ENCODE results near the gene PHLPP1.

PHLPP1 gene

GRCh38 chr18:62867534-62867933 is 152.2 kb downstream of the PHLPP1 start:
- Histone ChIP-seq H3K36me3 (ENCODE audit: insufficient read depth, low read length) (peaks cover 7% of the 10 kb centered on the region), H3K79me2 (ENCODE audit: insufficient read depth, low read length) (0 out of 2 replicates have a peak, but pooled peaks cover 4% of the 10 kb centered on the region), H2AFZ (ENCODE audit: low read length) (no peak overlapping the region), H3K9me3 (ENCODE audit: insufficient read depth, low read depth, low read length) (no peaks in the 10 kb centered on the region), H3K4me1 (ENCODE audit: insufficient read depth, low read length, poor library complexity, severe bottlenecking) (peaks cover 21% of the 10 kb centered on the region), H3K27me3 (ENCODE audit: insufficient read depth, low read length, poor library complexity, severe bottlenecking) (no peaks in the 10 kb centered on the region), H3K4me3 (ENCODE audit: low read length, poor library complexity, severe bottlenecking) (no peak overlapping the region), H3K9me2 (replicated peaks; ENCODE audit: low read depth, low read length) (no peaks in the 10 kb centered on the region), H4K20me1 (ENCODE audit: insufficient read depth, low read length, poor library complexity, severe bottlenecking) (no peaks in the 10 kb centered on the region), H3K9ac (ENCODE audit: low read depth, low read length, poor library complexity, severe bottlenecking) (no peak overlapping the region), H3F3A (ENCODE audit: low read depth) (0 out of 2 replicates have a peak, but pooled peaks cover 2% of the 10 kb centered on the region), H3K4me2 (ENCODE audit: low read depth, low read length, poor library complexity, severe bottlenecking) (no peak overlapping the region)
- TF ChIP-seq CTCF (conservative IDR thresholded peaks at IDR 0.05; ENCODE audit: low read length) (no peak), EZH2phosphoT487 (IDR thresholded peaks at IDR 0.05; ENCODE audit: borderline replicate concordance) (no peak)

- Histone ChIP-seq H3K9me2 (replicated peaks; ENCODE audit: low read depth, low read length) (no peaks in the 10 kb centered on the region), H3F3A (ENCODE audit: low read depth) (no peaks in the 10 kb centered on the region), H3K79me2 (ENCODE audit: insufficient read depth, low read length) (0 out of 2 replicates have a peak, but pooled peaks cover 4% of the 10 kb centered on the region), H2AFZ (ENCODE audit: low read length) (no peak overlapping the region), H3K9me3 (ENCODE audit: insufficient read depth, low read depth, low read length) (no peaks in the 10 kb centered on the region), H3K4me3 (ENCODE audit: low read length, poor library complexity, severe bottlenecking) (no peak overlapping the region), H3K4me1 (ENCODE audit: insufficient read depth, low read length, poor library complexity, severe bottlenecking) (peaks cover 11% of the 10 kb centered on the region), H4K20me1 (ENCODE audit: insufficient read depth, low read length, poor library complexity, severe bottlenecking) (no peaks in the 10 kb centered on the region), H3K27me3 (ENCODE audit: insufficient read depth, low read length, poor library complexity, severe bottlenecking) (no peaks in the 10 kb centered on the region), H3K9ac (ENCODE audit: low read depth, low read length, poor library complexity, severe bottlenecking) (no peak overlapping the region), H3K36me3 (ENCODE audit: insufficient read depth, low read length) (peaks cover 7% of the 10 kb centered on the region), H3K4me2 (ENCODE audit: low read depth, low read length, poor library complexity, severe bottlenecking) (no peak overlapping the region)
- TF ChIP-seq EZH2phosphoT487 (IDR thresholded peaks at IDR 0.05; ENCODE audit: borderline replicate concordance) = no peak
- no peak for TF ChIP-seq CTCF (conservative IDR thresholded peaks at IDR 0.05; ENCODE audit: low read length)
Measured at GRCh38 chr18:62868645-62869044, 153.3 kb downstream of the PHLPP1 start.

- no peaks in the 10 kb centered on the region for H3F3A ChIP-seq (ENCODE audit: low read depth)
- no peaks in the 10 kb centered on the region for H3K27me3 ChIP-seq (ENCODE audit: insufficient read depth, low read length, poor library complexity, severe bottlenecking)
- peaks cover 11% of the 10 kb centered on the region for H3K4me1 ChIP-seq (ENCODE audit: insufficient read depth, low read length, poor library complexity, severe bottlenecking)
- H3K4me2 ChIP-seq (ENCODE audit: low read depth, low read length, poor library complexity, severe bottlenecking) = no peak overlapping the region
- H3K4me3 ChIP-seq (ENCODE audit: low read length, poor library complexity, severe bottlenecking) = no peak overlapping the region
- no peak overlapping the region for H2AFZ ChIP-seq (ENCODE audit: low read length)
- no peak overlapping the region for H3K9ac ChIP-seq (ENCODE audit: low read depth, low read length, poor library complexity, severe bottlenecking)
- H3K9me2 ChIP-seq (replicated peaks; ENCODE audit: low read depth, low read length) = no peaks in the 10 kb centered on the region
- 0 out of 2 replicates have a peak, but pooled peaks cover 4% of the 10 kb centered on the region for H3K79me2 ChIP-seq (ENCODE audit: insufficient read depth, low read length)
- H3K36me3 ChIP-seq (ENCODE audit: insufficient read depth, low read length) = peaks cover 3% of the 10 kb centered on the region; the same call in 1 of the 2 replicates
- no peaks in the 10 kb centered on the region for H3K9me3 ChIP-seq (ENCODE audit: insufficient read depth, low read depth, low read length)
- TF ChIP-seq EZH2phosphoT487 (IDR thresholded peaks at IDR 0.05; ENCODE audit: borderline replicate concordance) (no peak), CTCF (conservative IDR thresholded peaks at IDR 0.05; ENCODE audit: low read length) (no peak)
- no peaks in the 10 kb centered on the region for H4K20me1 ChIP-seq (ENCODE audit: insufficient read depth, low read length, poor library complexity, severe bottlenecking)
Measured at GRCh38 chr18:62870643-62871042, 155.3 kb downstream of the PHLPP1 start.
